RWPE2 (cell line): Measurements from ENCODE around the gene IL4R.

ENCODE experiments used
- ATAC-seq: fragments of 200-7000 bp; cut with Tn5 transposase; 3 replicates; pipeline ENCODE4 v1.9.1; 2021; ENCODE audit warnings: low read depth
- DNase-seq: peaks from one replicate; pipeline ENCODE4 v3.0.0-alpha.2; 2020; ENCODE audit warnings: low spot score
- H3K27ac ChIP-seq: fragments of 450-650 bp; 2 replicates; pipeline ENCODE4 v1.5.1; 2017; ENCODE audit warnings: mild to moderate bottlenecking; ENCODE audit not compliant: poor library complexity, severe bottlenecking
- H3K27me3 ChIP-seq: fragments of 250-450 bp; sonication (Bioruptor Pico); 2 replicates; pipeline ENCODE4 v1.5.1; 2021; ENCODE audit warnings: mild to moderate bottlenecking, moderate library complexity; ENCODE audit not compliant: insufficient read depth, poor library complexity, severe bottlenecking
- H3K36me3 ChIP-seq: fragments of 250-450 bp; sonication (Bioruptor Pico); 2 replicates; pipeline ENCODE4 v1.5.1; 2020; ENCODE audit warnings: low read depth, mild to moderate bottlenecking, moderate library complexity
- H3K4me1 ChIP-seq: fragments of 250-450 bp; sonication (Bioruptor Pico); 2 replicates; pipeline ENCODE4 v1.5.1; 2021; ENCODE audit warnings: mild to moderate bottlenecking, moderate library complexity; ENCODE audit not compliant: insufficient read depth, poor library complexity, severe bottlenecking
- H3K4me3 ChIP-seq: fragments of 250-450 bp; sonication (Bioruptor Pico); 2 replicates; pipeline ENCODE4 v1.5.1; 2021; ENCODE audit warnings: mild to moderate bottlenecking, moderate library complexity; ENCODE audit not compliant: severe bottlenecking
- H3K9me3 ChIP-seq: fragments of 250-450 bp; sonication (Bioruptor Pico); 2 replicates; pipeline ENCODE4 v1.5.1; 2021; ENCODE audit warnings: mild to moderate bottlenecking, moderate library complexity; ENCODE audit not compliant: severe bottlenecking
- CTCF ChIP-seq: fragments of 450-650 bp; IDR thresholded peaks from one replicate; pipeline ENCODE4 v1.5.1; 2017; ENCODE audit warnings: mild to moderate bottlenecking, moderate library complexity; ENCODE audit not compliant: poor library complexity, severe bottlenecking

The IL4R gene

GRCh38 chr16:27365142-27366089, 51.6 kb downstream of the IL4R start:
- H3K36me3 ChIP-seq, result peaks cover 34% of the 10 kb centered on the region
- H3K4me1 ChIP-seq, result peaks cover 28% of the 10 kb centered on the region
- no peaks in the 10 kb centered on the region for H3K27me3 ChIP-seq
- no peaks in the 10 kb centered on the region for H3K9me3 ChIP-seq
- peak overlapping the region; percentile 72 for H3K27ac ChIP-seq
- no peak overlapping the region for H3K4me3 ChIP-seq
- ATAC-seq, result peak; percentile 64
- no peak for DNase-seq
- TF ChIP-seq CTCF, result no peak

- no peak overlapping the region for H3K4me3 ChIP-seq
- DNase-seq, result no peak
- peak overlapping the region; percentile 9 for H3K27ac ChIP-seq
- TF ChIP-seq CTCF, result no peak
- peaks cover 23% of the 10 kb centered on the region for H3K36me3 ChIP-seq
- no peaks in the 10 kb centered on the region for H3K9me3 ChIP-seq
- ATAC-seq, result no peak
- peaks cover 28% of the 10 kb centered on the region for H3K4me1 ChIP-seq
- no peaks in the 10 kb centered on the region for H3K27me3 ChIP-seq
Observed at GRCh38 chr16:27366687-27367460, 53.1 kb downstream of the IL4R start.

- Histone ChIP-seq H3K4me3 (no peak overlapping the region), H3K27ac (peak overlapping the region; percentile 9)
Observed at GRCh38 chr16:27367461-27368357, 53.9 kb downstream of the IL4R start.

GRCh38 chr16:27368358-27368722, 54.6 kb downstream of the IL4R start:
- Histone ChIP-seq H3K36me3 (peaks cover 10% of the 10 kb centered on the region), H3K4me3 (no peak overlapping the region), H3K27me3 (no peaks in the 10 kb centered on the region), H3K4me1 (peaks cover 28% of the 10 kb centered on the region), H3K27ac (no peak overlapping the region), H3K9me3 (no peaks in the 10 kb centered on the region)
- ATAC-seq, result no peak
- no peak for DNase-seq
- TF ChIP-seq CTCF, result peak; percentile 69

More at GRCh38 chr16:27367461-27368357, 53.9 kb downstream of the IL4R start:
- Histone ChIP-seq H3K36me3 (peaks cover 17% of the 10 kb centered on the region), H3K9me3 (no peaks in the 10 kb centered on the region), H3K4me1 (peaks cover 28% of the 10 kb centered on the region), H3K27me3 (no peaks in the 10 kb centered on the region)
- peak; percentile 51 for ATAC-seq
- TF ChIP-seq CTCF, result peak; percentile 89
- no peak for DNase-seq
